Heart right ventricle (tissue), 16 donors: ENCODE results near the gene ANKFY1. TPM values are rescaled to one million over a fixed set of nuclear protein-coding genes. Genes with fewer than 3 reads are reported as not detected.

ENCODE experiments used
- ATAC-seq, 8 donors: fragments of 200-7000 bp; cut with Tn5 transposase; one replicate each; pipeline ENCODE4 v1.9.1; 2020; ENCODE audit warnings: mild to moderate bottlenecking in 8 of 8, moderate library complexity in 8 of 8, moderate number of reproducible peaks in 1 of 8
- DNase-seq, 2 donors: peaks; one replicate each; pipeline ENCODE4 v3.0.0-alpha.2; 2020
- H3K27ac ChIP-seq, 10 donors: fragments of 200-600 bp; sonication (generic) in 2 of 10; one replicate each; pipeline versions ENCODE4 v1.5.0 to v1.8.0; 2020 to 2022; ENCODE audit warnings: mild to moderate bottlenecking in 3 of 10
- H3K27me3 ChIP-seq, 7 donors: fragments of 200-600 bp; one replicate each; pipeline ENCODE4 v1.8.0; 2021 to 2022; ENCODE audit warnings: mild to moderate bottlenecking in 2 of 7
- H3K36me3 ChIP-seq, 9 donors: fragments of 200-600 bp; sonication (generic) in 1 of 9; one replicate each; pipeline versions ENCODE4 v1.5.0 to v1.8.0; 2020 to 2022; ENCODE audit warnings: mild to moderate bottlenecking in 2 of 9
- H3K4me1 ChIP-seq, 9 donors: fragments of 200-600 bp; sonication (generic) in 1 of 9; one replicate each; pipeline versions ENCODE4 v1.5.0 to v1.8.0; 2020 to 2022; ENCODE audit warnings: mild to moderate bottlenecking in 4 of 9
- H3K4me3 ChIP-seq, 10 donors: fragments of 200-600 bp; sonication (generic) in 2 of 10; one replicate each; pipeline versions ENCODE4 v1.5.0 to v1.8.0; 2020 to 2022; ENCODE audit warnings: mild to moderate bottlenecking in 7 of 10, moderate library complexity in 2 of 10
- H3K9me3 ChIP-seq, 11 donors: fragments of 200-600 bp in 10 of 11; sonication (generic) in 2 of 11; one replicate each; pipeline versions ENCODE4 v1.5.0 to v1.8.0; 2013 to 2022; ENCODE audit warnings: mild to moderate bottlenecking in 2 of 11, control low read depth in 1 of 11, moderate library complexity in 1 of 11
- CTCF ChIP-seq, 9 donors: fragments of 200-600 bp; sonication (generic) in 2 of 9; IDR thresholded peaks; one replicate each; pipeline versions ENCODE4 v1.5.0 to v1.8.0; 2021 to 2022; ENCODE audit warnings: antibody characterized with exemption in 9 of 9, mild to moderate bottlenecking in 5 of 9, moderate library complexity in 1 of 9
- WGBS, 2 donors: extraction: QIAGEN DNeasy Blood & Tissue Kit; methylation state at CpG; one replicate each; pipeline ENCODE4 v1.1.7; 2013; ENCODE audit warnings: inconsistent platforms in 1 of 2; 5-methylcytosine and 5-hydroxymethylcytosine counted together
- intact Hi-C, 10 donors: fragments of 100-400 bp; cut with DNase I; formaldehyde crosslinking; loops; one replicate each; pipeline versions ENCODE4 v1.11.1 to v1.14.2; 2022
- polyA plus RNA-seq, 2 donors: library from polyadenylated mRNA; stranded (reverse); fragments of 200-250 nt; gene quantifications; one replicate each; pipeline ENCODE4 v1.2.3, GENCODE V29; 2013
- total RNA-seq, 10 donors: library from RNA; stranded (reverse); fragmentation: NEBNext Ultra II Directional in 3 of 10; extraction: Animal tissue kit (Norgen Biotek cat#: 25700) in 3 of 10; gene quantifications; one replicate each; pipeline versions ENCODE4 v1.2.1 to v1.2.4, GENCODE V29; 2021 to 2023
- donor health status: Arrhythmogenic right ventricular cardiomyopathy.
- donor health status: ischemic (EF 13 %, LVEDD 7.1; RV severe dilation, severe dysfunction).
- donor health status: healthy with polysubstance abuse.
- donor health status: DM: no; HTN: yes; CAD: no.
- donor health status: DM: no; HTN: no; CAD: no.
- donor health status: ischemic (EF 25% LVEDD 6.9; RV normal size, moderate dysfunction).
- donor health status: ischemic (EF 25% LVEDD 5.7; RV mildly dilated, moderate dysfunction).
- donor health status: healthy.
- donor health status: DM: yes; HTN: yes; CAD: no.
- donor health status: Ischemic cardiomyopathy.
- donor health status: ischemic (EF 35%, LVEDD 5.7; RV mildly dilated, moderate dysfunction).
- donor health status: nonischemic (EF 11% LVEDD 7.7; RV severe dilation, severe dysfunction).
- donor health status: DM: yes; HTN: yes; CAD: no.
- donor health status: PGD.
- donor health status: ischemic (EF 29% LVEDD 5.4; RV normal size, mild dysfunction).
- donor health status: nonischemic (EF 23%, LVEDD 6.1; RV moderate dilation, normal function).

The ANKFY1 gene
- total and polyA plus RNA-seq, 12 donors = 8.6 to 34.4 (median 24.0) TPM

DNA sequence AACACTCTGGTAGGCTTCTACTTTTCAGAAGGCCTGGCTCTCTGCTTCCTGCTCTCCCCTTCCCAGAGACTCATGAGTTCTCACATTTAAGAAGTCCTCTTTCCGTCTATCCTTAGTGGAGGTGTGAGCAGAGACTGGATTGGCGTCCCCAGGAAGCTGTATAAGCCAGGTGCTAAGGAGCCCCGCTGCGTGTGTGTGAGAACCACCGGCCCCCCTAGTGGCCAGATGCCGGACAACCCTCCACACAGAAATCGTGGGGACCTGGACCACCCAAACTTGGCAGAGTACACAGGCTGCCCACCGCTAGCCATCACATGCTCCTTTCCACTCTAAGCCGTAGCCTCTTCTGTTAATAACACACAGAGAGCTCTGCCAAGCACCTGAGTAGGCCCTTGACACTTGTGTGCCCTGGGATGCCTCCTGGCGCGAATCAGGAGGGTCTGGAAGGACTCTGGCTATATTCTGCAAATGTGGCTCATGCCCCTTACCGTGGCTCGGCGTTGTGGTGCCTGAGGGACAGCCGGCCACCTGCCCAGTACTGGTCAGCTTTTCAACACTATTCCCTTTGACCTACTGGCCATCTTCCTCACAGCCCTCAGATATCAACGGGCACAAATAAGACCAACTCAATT, 106.9 kb downstream of the ANKFY1 start:
- no peak for TF ChIP-seq CTCF (IDR thresholded peaks at IDR 0.05)
- 64 to 82% methylated on average over 16 of the region's 16 CpGs for WGBS, 2 donors
- no peaks in the 10 kb centered on the region for H3K27me3 ChIP-seq
- H3K4me3 ChIP-seq = no peak overlapping the region
- DNase-seq (no peak), ATAC-seq (peak in 4 of 8 donors; percentile 11 to 46 (median 44))
- peaks cover 0 to 8% (median 0%) of the 10 kb centered on the region in 9 donors for H3K4me1 ChIP-seq
- no peak overlapping the region for H3K27ac ChIP-seq
- H3K9me3 ChIP-seq = no peaks in the 10 kb centered on the region
- intact Hi-C loops = no loop called here
- H3K36me3 ChIP-seq = peaks cover 0 to 70% (median 14%) of the 10 kb centered on the region in 9 donors

- intact Hi-C loops = no loop called here
- no peak for TF ChIP-seq CTCF (IDR thresholded peaks at IDR 0.05)
- peaks cover 0 to 74% (median 14%) of the 10 kb centered on the region in 9 donors for H3K36me3 ChIP-seq
- H3K4me3 ChIP-seq = no peak overlapping the region
- WGBS, 2 donors = 93 to 94% methylated on average over 10 of the region's 10 CpGs
- H3K27ac ChIP-seq = no peak overlapping the region
- H3K9me3 ChIP-seq = no peaks in the 10 kb centered on the region
- DNase-seq (no peak), ATAC-seq (peak in 1 of 8 donors; percentile 12)
- peaks cover 0 to under 1% (median 0%) of the 10 kb centered on the region in 9 donors for H3K4me1 ChIP-seq
- H3K27me3 ChIP-seq = no peaks in the 10 kb centered on the region
Measured at GRCh38 chr17:4155980-4156620, 107.7 kb downstream of the ANKFY1 start.

GRCh38 chr17:4154201-4154600, 109.6 kb downstream of the ANKFY1 start:
- intact Hi-C loops = no loop called here
- 97% methylated on average over 3 of the region's 3 CpGs for WGBS, 2 donors
- Histone ChIP-seq H3K9me3 (no peaks in the 10 kb centered on the region), H3K4me3 (no peak overlapping the region), H3K27me3 (no peaks in the 10 kb centered on the region), H3K27ac (no peak overlapping the region), H3K4me1 (no peaks in the 10 kb centered on the region), H3K36me3 (peaks cover 0 to 79% (median 14%) of the 10 kb centered on the region in 9 donors)
- ATAC-seq = no peak
- TF ChIP-seq CTCF (IDR thresholded peaks at IDR 0.05) = no peak
- DNase-seq = no peak

DNA sequence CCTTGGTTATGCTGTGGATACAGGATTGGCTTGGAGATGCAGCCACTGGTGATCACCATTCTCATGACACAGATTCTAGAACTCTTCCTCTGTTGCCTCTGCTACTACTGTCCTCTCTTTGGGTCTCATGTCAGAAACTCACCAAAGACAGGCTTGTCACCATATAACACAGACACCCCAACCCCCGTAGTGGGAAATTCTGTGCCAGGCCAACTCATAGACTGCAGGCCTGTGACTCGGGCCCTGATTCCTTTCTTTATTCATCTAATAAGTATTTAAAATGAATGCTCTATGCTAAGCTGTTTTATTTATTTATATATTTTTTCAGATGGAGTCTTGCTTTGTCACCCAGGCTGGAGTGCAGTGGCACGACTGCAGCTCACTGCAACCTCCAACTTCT, 111.3 kb downstream of the ANKFY1 start:
- DNase-seq (no peak), ATAC-seq (no peak)
- TF ChIP-seq CTCF (IDR thresholded peaks at IDR 0.05) = no peak
- no peaks in the 10 kb centered on the region for H3K4me1 ChIP-seq
- intact Hi-C loops = no loop called here
- peaks cover 0 to 69% (median 14%) of the 10 kb centered on the region in 9 donors for H3K36me3 ChIP-seq
- H3K9me3 ChIP-seq = no peaks in the 10 kb centered on the region
- no peaks in the 10 kb centered on the region for H3K27me3 ChIP-seq
- 65 to 81% methylated on average over 3 of the region's 3 CpGs for WGBS, 2 donors
- H3K4me3 ChIP-seq = no peak overlapping the region
- H3K27ac ChIP-seq = no peak overlapping the region
